RPMI7951 (cell line): ENCODE measurements around the gene ADAM8. TPM values are rescaled to one million over a fixed set of nuclear protein-coding genes. Genes with fewer than 3 reads are reported as not detected.
A peak's percentile ranks its signal among the peaks of the same experiment; 100 is the strongest.

ENCODE experiments used
- DNase-seq: peaks from one replicate; pipeline ENCODE4 v3.0.0-alpha.2; 2012; ENCODE audit warnings: low read depth
- total RNA-seq: library from RNA; depleted of rRNA; stranded (reverse); fragments of >200 nt; shearing (Covaris generic); gene quantifications from 2 replicates; pipeline ENCODE4 v1.2.3, GENCODE V29; 2014

Gene ADAM8
- total RNA-seq, 1 experiment from 2014 or later: 3.8 TPM

DNA sequence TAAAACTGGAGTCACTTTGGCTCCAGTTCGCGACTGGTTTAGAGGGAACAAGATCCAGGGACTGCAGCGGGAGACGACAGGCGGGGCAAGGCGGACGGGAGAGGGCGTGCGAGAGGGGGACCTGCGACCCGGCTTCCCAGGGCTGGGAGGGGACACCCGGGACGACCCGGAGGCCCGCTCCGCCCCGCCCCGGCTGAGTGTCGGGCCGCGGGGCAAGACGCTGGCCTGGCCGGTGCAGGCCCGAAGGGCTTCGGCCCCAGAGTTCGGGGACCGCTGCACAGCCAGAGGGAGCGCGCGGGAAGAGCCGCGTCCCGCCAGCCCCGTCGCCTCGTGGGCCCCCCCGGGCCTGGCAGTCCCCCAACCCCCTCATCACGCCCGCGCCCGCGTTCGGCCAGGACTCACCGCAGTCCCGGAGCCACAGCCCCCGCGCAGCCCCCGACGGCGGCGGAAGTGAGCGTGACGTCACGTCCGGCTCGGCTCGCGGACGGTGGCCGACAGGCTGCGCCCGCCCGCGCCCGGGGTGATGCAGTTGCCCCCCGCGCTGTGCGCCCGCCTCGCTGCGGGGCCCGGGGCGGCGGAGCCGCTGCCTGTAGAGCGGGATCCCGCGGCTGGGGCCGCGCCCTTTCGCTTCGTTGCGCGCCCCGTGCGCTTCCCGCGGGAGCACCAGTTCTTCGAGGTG is 31.9 kb upstream of the ADAM8 start, which contains the start of the genes TUBGCP2 and ZNF511:
TSS of gene TUBGCP2 (minus strand) at position 452 of the 679 bp plus-strand sequence. CDS start 5,931 bp downstream, outside the sequence.
TSS of gene ZNF511 (plus strand) at position 494 of the 679 bp plus-strand sequence. CDS start at position 524, 30 bp downstream.
- peak; percentile 75 for DNase-seq

DNA sequence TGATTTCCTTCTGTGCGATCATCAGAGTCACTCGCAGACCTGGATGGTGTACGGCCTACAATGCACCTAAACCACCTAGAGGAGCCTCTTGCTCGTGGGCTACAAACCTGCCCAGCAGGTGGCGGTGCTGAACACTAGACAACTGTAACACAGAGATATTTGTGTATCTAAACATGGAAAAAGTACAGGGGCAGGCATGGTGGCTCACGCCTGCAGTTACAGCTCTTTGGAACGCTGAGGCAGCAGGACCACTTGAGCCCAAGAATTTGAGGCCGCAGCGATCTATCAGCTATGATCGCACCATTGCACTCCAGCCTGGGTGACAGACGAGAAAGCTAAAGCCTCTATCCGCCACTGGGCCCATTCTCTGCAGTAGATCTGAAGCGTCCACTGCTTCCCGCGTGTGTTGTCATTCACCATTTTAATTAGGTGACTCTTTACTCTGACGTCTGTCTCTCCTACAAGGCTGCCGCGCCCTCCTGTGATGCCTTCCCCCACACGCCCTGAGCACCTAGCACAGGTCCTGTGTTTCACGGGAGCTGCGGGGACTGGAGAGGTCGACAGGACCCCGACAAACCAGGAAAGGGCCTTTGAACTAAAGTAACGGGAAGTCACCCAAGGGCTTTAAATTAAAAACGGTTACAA is 31.2 kb upstream of the ADAM8 start:
- peak; percentile 45 for DNase-seq

DNA sequence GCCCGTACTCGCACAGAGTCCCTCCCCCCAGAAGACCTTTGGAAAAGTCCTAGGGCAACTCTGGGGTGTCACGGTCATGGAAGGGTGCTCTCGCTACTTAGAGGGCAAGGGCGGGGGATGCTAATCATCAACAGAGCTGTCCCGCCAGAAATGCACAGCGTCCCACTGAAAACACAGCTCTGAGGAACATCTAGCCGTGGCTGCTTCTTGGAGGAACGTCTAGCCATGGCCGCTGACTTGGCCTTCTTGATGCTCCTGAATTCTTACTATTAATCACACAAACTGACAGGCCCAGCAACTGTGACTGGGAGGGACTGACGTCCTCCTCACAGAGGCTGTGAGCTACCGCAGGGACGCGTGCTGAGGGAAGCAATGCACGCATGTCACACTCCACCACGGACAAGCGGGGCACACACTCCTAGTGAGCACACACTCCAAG is 30.3 kb upstream of the ADAM8 start:
- DNase-seq: no peak

DNA sequence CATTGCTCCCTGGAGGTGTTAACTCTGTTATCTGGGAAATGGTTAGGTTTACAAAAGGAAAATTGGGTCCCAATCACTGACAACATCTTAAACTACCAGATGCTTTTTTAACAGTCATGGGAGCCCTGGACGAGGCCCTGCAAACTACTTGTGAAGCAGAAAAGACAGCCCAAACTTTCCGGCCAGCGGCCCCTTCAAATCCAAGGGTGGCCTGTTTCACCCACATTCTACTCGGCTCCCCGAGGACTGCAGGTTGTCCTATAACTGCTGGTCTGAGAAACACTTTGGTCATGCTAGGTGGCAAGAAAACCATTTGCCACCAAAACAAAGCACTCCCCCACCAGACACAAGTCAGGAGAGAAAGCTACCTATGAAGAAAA is 29.4 kb upstream of the ADAM8 start:
- no peak for DNase-seq

DNA sequence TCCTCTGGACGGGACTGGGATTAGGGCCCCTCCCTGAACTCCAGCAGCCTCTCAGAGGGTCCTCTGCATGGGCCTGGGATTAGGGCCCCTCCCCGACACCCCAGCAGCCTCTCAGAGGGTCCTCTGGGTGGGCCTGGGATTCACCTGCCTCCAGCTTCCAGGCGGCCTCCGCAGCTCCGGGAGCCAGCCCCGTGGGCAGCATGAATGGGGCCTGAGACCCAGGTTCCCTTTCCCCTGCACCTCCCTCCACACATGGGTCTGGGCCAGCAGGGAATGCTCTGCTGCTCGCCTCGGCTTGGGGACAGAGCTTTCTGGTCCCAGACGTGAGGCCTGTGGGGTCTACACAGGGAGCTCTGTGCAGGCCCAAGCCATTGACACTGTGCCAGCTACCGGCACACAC is 26.5 kb upstream of the ADAM8 start:
- DNase-seq: no peak

DNA sequence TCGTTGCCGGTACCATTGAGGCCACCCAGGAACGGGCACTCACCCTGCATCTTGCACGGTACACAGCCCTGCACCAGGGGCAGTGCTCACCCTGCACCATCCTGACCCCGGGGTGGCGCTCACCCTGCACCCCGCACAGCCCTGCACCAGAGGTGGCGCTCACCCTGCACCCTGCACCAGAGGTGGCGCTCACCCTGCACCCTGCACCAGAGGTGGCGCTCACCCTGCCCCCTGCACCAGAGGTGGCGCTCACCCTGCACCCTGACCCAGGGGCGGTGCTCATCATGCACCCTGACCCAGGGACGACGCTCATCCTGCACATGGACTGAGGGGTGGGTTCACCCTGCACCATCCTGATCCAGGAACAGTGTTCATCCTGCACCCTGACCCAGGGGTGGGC is 25.6 kb upstream of the ADAM8 start:
- DNase-seq: no peak

DNA sequence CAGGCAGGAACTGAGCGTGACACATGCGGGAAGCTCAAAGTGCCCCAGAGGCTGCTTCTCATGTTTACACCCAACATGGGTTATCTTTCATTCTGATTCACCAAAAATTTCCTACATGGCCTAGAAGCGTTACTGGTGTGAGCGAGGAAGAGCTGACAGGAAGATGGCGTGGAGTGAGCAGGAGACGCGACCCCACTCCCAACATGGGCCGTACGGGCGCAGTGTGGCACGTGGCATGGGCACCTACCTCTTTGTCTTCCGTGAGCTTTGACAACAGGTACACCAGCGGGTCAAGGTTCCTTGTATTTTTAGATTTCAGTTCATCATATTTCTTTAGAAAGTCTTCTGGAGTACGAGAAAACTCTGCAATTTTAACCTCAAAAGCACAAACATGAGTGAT is 23.1 kb upstream of the ADAM8 start:
- no peak for DNase-seq

DNA sequence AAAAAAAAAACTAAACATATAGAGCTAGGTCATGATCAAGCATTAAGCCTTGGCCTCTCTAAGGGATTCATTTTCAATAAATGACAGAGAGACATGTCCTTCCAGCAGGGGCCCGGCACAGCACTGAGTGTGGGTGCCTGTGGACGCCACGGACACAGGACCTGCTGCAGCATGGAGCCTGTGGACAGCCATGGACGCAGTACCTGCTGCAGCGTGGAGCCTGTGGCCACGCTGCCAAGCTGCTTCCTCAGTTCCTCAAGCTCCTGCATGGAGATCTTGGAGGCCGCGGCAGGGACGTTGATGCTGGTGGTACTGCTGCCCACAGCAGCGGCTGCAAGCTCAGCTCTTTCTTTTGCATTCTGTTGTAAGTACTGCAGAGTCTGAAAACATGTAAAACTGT is 22.6 kb upstream of the ADAM8 start:
- DNase-seq: no peak

DNA sequence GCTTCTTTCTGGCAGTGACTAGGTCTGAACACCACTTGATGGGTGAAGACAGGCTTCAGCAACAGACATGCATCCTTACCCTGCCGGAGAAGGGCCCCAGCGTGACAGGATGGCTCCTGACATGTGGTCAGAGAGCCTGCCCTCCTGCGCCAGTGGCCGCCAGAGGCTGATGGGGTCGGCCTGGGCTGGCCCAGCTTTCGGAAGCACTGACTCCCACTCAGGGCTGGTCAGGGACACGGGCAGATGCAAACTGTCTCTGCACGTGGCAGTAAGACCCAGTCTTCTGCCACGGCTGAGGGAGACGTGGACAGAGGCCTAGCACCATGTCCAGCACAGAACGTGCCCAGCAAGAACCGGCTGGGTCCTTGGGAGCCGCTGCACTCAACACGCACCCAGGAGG is 21.8 kb upstream of the ADAM8 start:
- no peak for DNase-seq

DNA sequence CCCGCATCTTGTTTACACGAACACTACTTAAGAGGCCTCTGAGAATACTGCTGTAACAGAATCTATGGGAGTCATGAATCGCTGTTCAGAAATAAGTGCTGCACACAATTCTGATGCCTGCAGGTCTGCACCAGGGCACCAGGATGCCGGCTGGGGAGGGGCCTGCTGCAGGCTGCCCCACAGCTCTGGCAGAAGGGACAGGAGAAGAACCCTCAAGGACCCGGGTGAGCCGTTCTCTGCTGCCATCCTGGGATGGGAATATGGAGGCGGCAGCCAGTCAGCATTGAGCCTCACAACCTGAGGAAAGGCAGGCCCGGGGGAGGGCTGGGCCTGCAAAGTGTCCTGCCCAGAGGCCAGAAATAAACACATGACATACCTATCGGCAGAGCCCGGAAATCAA is 20.8 kb upstream of the ADAM8 start:
- no peak for DNase-seq

DNA sequence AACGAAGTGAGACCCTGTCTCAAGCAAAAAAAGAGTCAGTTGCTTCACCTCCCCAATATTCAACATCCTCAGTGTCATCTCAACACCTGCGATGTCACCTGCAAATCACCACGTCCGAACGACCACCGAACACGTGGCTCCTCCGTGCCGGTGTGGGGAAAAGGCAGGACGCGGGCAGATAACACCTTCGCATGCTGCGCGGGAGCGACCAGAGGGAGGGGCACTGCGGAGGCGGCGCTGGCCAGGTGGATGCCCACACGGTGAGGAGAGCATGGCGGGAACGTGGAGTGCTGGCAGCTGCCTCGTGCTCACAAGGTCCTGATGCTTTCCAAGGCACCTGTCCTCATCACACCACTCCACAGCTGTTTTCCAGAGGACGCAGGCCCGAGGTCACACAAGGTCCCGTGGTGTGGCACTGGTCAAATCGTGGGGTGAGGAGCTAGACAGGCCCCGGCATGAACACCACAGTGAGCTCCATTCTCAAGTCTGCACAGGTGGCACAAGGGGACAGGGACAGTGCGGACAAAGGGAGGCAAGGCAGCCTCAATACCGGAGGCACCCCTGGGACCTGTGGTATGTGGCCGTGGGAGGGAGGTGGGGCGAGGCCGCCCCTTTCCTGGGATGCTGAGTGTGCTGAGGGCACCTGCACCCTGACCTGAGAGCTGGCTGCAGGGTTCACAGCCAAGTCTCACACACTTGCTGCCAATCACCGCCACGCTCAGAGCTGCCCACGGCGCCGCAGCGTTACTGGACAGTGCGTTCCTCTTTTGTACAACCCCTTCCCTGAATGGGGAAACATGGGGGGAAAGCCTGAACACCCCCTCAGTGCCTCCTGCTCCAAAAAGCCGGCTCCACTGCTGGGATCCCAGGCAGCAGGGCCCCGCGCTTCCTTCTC is 19.0 kb upstream of the ADAM8 start:
- DNase-seq: no peak

DNA sequence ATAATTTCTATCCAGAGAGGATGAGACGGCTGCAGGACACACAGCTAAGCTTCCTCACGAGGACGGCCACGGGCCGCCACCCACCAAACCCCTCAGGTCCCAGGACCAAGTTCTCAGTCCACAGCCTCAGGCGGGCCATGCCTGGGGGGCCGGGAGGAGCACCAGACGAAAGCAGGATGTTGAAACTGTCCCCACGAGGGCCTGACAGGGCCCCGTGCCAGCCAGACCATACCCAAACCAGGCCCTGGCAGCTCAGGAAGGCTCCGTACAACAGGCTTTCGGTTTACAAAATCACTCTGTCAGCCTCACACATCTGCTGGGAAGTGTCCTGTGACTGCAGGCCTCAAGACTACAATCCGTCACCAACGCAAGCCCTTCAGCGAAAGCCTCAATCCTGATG is 17.5 kb upstream of the ADAM8 start:
- DNase-seq: peak; percentile 56

DNA sequence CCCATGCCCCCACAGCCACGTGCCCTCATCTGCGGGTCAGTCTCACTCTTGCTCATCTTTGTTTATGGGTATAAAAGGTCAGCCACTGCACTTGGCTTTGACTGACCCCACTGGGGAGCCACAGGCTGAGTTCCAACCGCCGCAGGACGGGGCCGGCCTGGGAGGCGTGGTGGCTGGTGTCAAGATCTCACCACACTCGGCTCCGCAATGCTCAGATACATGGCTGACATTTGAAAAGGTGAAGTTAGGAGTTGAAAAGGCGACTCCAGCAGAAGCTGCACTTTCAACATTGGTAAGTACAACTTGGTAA is 17.1 kb upstream of the ADAM8 start:
- peak; percentile 84 for DNase-seq

DNA sequence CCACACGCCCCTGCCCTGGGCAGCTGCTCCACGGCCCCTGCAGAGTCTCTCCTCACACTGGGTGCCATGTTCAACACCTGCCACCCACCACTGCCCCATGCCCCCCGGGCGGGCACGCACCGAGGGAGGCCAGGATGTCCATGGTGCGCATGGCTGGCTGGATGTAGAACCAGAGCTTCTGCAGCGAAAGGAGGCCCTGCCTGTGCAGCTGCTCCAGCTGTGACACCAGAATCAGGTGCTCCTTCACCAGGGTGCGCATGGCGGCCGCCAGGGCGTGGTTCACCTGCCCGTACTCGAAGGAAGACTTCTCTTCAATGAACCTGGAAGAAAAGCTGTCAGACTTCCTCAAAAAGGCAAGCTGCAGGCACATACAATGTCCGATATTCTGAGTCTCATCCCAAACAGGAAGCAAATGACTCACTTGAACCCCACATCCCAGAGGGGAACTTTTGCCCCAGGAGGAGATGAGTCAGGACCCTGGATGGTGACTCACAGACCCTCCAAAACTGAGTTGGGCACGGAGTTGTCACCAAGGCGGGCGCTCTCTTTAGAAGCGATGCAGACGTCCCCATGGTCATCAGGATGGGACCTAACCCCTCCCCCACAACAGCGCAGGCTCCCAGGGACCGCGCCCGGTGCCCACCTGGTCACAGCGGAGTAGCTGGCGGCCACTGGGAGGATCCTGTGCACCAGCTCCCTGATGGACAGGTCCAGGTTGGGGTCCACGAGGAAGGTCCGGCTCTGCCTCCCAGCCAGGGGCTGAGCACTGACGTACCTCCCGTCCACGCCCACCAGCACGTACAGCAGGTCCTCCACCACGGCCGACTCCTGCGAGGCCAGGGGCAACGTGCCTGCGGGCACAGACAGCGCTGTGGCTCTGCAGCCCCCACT is 16.5 kb upstream of the ADAM8 start:
- DNase-seq: peak; percentile 95

DNA sequence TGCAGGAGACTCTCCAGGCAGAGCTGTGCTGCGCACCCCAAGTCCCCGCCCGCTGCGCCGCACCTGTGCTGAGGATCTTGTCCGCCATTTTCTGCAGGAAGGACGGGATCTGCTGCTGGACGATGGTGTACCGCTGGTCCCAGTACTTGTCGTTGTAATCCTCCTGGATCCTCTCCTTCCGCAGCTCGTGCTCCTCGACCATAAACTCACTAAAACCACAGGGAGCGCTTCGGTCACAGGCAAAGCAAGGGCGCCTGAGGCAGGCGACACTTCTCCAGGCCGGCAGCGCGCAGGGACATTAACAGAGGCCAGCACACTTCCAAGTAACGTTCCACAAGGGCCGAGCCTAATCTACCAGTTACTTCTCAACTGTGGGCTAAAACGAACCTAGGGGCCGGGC is 13.1 kb upstream of the ADAM8 start:
- no peak for DNase-seq

DNA sequence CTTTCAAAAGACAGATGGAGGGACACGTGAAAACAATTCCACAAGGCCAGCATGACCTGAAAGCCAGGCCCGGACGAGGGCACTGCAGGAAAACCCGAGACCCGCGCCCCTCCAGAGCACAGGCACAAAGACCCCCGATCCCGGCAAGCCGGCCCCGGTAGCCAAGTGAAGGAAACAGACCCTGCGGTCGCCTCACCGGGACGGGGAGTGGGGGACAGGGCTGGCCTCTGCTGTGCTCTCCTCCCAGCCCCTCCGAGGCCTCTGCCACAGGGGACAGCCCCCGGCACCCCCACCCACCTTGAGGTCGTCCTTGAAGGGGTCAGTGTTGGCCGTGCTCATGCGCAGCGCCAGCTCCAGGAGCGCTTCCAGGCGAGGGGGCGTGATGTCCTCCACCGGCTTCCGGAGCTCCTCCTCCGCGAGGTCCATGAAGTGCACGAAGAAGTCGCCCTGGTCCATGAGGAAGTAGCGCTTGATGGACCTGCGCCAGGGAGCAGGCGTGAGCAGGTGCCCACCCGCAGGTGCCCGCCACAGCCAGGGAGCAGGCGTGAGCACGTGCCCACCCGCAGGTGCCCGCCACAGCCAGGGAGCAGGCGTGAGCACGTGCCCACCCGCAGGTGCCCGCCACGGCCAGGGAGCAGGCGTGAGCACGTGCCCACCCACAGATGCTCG is 11.3 kb upstream of the ADAM8 start:
- DNase-seq: no peak

DNA sequence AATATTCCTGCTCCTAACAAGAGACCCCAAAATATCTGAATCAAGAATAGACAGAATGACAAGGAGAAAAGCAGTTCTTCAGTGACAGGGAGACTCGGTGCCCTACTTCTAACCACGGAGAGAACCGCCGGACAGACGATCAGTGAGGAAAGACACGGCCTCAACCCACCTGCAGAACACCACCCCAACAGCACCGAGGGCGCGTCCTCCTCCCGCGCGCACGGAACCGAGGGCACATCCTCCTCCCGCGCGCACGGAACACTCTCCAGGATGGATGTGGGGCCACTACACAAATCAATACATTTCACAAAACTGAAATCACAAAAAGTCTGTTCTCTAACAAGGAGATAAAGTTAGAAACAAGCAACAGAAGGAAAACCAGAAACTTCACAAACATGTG is 9.7 kb upstream of the ADAM8 start:
- DNase-seq: no peak

DNA sequence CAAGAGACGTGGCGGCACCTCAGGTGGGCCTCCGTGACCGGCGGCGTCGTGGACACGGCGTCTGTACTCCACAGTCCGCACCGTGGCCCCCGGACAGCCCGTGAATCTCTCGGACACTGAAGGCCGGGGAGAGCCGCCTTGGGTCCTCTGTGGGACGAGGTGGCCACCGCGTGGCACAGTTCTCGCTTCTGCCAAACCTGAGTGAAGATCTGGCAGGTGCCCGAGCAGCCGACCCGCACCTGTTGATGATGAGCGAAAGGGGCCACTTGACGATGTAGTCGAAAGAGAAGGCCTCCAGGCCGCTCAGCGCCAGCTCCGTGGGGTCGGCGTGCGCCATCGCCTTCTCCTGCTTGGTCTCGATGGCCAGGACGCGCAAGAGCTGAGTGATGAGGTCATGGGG is 8.5 kb upstream of the ADAM8 start:
- DNase-seq: no peak

DNA sequence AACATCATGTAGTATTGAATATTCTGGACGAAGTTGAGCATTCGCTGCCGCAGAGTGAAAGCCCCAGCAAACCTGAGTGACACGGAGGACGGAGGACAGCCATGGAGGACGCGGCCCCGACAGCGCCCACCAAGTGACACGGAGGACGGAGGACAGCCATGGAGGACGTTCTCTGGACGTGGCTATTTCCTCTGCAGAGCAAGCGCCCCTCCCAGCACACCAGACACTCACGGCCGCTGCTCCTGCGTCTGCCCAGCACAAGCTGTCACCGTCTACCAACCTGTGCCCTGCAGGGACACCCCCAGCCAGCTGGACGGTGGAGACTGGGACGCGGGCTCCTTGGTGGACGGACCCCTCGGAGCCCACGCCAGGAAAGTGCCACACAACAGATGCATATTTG is 7.3 kb upstream of the ADAM8 start:
- no peak for DNase-seq

DNA sequence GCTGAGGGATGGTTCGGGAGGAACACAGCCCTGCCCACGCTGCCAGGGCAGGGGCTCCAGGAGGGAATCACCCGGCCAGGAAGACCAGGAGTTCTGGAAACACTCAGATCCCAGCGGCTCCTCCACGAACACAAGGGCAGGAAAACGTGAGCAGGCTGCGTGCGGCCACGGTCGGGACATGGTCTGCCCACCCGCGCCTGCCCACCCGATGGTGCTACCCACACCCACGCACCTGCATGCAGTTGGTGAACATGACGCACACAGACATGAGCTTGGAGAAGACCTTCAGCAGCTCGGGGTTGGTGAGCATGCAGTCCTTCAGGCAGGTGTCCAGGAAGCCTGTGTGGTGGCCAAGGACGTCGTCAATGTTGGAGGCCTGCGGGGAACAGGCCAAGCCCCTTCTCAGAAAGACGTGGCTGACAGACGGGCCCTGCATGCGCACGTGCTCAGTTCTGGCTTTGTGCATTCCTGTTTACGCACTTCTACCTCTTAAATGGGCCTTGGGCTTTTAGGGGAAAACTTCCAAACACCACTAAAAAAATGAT is 6.2 kb upstream of the ADAM8 start:
- DNase-seq: no peak
